ENCODE data around the gene NES. TPM values are rescaled to one million over a fixed set of nuclear protein-coding genes. Genes with fewer than 3 reads are reported as not detected.

The NES gene
- total RNA-seq, 1 experiment from 2014 or later: 183 TPM

DNA sequence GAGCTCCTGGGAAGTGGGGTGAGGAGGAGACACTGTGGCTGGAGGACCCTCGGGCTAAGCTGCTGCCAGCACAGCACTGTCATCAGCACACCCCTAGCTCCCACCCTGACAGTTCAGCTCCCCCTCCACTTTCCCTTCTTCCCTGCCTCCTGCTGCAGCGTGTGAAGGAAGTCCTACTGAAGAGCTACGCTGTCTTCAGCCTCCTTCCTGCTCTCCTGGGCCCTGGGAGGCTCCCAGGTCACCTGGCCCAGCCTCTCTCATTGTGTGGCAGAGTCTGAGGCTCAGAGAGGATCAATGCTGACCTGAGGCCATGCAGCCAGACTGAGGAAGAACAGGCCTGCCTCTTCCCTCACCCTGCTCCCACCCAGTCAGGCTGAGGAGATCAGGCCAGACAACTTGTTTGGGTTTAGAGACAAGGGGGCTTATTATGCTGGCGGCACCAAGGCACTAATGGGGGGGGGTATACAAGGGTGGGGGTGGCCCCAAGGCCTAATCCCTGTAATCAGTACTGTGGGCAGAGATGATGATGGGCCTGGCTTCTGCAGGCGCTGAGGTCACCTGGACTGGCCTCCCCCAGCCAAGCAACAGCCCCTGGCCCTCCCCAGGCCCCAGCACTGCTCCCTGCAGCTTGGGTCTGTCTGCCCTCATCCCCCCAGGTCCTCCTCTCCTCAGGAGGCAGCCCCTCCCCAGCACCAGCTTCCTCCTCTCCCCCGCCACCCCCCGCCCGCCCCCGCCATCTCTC, 9.1 kb downstream of the NES start:
- no peak for DNase-seq (ENCODE audit: low spot score)

DNA sequence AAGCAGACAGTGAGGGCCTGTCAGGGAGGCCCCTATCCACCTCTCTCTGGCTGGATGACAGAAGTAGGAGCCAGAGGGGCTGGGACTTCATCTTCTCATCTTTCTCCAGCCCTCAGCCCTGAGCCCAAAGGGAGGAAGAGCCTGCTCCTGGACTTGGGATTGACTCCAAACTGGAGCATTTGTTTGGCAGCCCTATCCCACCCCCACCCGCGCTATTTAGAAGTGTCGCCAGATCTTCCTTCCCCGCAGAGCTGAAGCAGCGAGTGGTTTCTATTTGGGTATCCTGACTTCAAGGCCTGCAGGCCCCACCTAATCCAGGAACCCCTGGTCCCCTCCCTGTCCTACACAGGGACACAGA, 9.6 kb downstream of the NES start:
- in situ Hi-C loops (cut with HindIII; ENCODE audit: low sequenced_read_pairs): no loop called here
- peak; percentile 92 for DNase-seq (ENCODE audit: low spot score)

More for the DNA sequence above, 9.1 kb downstream of the NES start:
- in situ Hi-C loops (cut with HindIII; ENCODE audit: low sequenced_read_pairs): no loop called here

DNA sequence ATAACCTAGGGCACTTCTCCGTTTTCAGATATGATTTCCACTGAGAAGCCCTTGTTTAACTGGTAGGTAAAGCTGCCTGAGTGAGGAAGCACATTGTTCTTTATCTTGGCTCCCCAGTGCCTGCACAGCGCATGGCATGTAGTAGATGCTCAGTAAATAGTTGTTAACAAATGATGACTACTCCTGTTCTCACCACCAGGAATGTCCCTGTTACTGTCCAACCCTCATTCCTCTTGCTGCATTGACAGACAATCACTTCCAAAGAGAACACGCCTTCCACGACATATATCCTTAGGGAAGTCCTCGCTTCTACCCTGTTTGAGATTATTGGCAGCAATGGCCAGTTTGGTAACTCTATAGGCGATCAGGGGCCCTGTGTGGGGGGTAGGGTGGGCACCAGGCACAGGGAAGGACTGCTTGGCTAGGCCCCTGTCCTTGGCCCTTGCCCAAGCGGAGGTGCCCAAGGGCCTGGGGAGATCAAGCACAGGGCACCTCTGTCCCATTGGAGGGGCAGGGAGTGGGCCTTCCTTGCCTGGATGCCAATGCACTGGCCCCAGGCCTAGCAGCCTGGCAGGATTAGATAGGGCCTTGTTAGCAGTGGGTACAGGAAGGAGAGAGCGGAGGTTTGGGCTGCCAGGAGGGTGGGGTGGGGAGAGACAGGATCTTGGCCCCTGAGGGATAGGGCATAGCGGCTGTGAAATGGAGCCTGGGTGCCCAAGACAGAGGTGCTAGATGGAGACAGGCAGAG, 10.2 kb downstream of the NES start:
- DNase-seq (ENCODE audit: low spot score): no peak
- in situ Hi-C loops (cut with HindIII; ENCODE audit: low sequenced_read_pairs): no loop called here

DNA sequence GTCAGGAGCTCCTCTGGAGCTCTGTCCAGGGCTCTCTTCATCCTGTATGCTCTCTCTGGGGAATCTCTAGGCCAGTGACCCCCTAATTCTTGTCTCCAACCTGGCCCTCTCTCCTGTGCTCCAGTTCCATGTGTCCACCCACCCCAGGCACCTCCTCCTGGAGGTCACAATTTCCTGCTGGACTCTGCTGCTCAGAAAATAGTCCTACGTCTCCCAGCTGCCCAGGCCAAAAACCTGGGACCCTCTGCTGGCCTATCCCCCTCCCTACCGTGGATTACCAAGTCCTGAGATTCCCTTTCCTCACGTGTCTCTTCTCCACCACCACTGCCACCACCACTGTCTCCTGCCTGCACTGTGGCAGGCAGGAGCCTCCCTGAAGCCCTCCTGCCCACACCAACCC, 11.7 kb downstream of the NES start:
- in situ Hi-C loops (cut with HindIII; ENCODE audit: low sequenced_read_pairs): no loop called here
- DNase-seq (ENCODE audit: low spot score): no peak

DNA sequence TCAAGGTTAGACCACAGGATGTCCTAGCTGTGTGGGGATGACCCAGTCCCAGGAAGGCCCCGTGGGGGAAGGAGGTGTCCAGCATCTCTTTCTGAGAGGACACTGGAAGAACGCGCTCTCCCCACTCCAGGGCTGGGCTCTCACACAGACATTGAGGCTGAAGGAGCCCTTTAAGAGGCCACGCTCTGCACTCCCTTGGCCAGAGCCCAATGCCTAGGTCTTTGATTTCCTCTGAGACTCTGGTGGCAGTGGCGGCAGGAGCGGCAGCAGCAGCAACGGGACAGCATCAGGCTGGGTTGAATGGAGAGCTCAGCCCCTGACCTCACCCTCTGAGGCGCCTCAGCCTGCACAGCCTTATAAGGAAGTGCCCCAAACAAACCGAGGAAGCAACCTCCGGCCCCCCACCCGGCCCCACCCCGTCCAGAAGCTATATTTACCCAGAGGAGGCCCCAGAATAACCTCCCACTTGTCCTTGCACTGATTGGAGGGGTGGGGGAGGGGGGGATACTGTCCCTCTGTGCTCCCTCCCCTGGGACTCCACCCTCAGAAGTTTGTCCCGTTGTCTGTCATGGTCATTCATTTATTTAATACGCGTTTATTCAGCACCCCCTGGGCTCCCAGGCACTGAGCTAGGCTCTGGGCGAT, 12.3 kb downstream of the NES start:
- in situ Hi-C loops (cut with HindIII; ENCODE audit: low sequenced_read_pairs): no loop called here
- peak; percentile 52 for DNase-seq (ENCODE audit: low spot score)

DNA sequence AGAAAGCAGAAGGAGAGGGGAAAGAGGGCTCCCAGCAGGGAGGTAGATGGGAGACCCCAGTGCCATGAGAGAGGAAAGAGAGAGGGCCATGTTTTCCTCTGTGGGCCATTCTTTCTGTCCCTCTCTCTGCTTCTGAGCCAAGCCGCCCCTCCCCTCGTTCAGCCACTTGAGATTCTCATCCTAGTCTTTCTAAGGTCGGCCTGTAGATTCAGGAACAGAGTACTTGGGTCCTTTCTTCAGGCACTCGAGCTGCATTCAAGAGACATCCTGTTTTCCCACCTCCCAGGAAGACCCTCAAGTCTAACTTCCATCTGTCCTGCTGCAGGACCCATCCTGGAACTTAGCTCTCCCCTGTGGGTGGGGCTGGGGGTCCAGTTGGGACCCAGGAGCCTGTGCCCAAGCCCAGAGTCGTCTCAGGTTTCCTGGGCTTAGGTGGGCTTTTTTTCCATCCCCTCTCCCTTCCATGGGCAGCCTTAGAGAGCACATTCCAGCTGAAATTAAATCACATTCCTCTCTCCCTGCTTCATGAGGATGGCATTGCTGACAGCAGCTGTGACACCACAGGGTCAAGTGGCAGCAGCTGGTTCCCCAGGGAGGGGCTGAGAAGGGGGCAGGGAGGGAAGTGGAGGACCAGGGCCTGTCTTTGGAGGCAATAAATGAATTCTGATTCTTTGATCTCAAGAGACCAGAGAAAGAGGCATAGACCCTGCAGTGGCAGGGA, 13.0 kb downstream of the NES start:
- in situ Hi-C loops (cut with HindIII; ENCODE audit: low sequenced_read_pairs): no loop called here
- no peak for DNase-seq (ENCODE audit: low spot score)

DNA sequence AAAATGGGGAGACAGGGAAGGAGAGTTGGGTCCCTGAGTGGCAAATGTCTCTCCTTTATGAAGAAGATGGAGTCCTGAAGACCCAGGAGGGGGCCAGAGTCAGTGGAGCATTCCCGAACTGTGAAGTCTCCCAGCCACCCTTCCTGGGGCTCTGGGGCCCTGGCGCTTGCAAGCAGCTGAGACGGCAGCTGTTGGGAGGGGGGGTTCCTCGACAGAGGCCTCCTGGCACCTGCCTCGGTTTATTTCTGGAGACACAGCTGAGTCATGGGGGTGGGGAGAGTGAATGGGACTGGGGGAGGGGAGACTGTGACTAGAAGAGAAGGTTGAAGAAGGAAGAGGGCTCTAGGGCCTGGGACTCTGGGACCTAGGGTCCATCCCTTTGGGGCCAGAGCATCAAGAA, 14.0 kb downstream of the NES start:
- in situ Hi-C loops (cut with HindIII; ENCODE audit: low sequenced_read_pairs): no loop called here
- DNase-seq (ENCODE audit: low spot score): no peak

DNA sequence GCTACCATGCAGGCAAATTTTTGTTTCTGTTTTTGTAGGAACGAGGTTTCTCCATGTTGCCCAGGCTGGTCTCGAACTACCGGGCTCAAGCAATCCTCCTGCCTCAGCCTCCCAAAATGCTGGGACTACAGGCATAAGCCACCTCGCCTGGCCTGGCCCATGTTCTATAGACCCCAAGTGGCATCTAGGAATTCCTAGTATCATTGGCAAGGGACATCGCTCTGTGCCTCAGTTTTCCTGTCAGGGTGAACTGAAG, 14.5 kb downstream of the NES start:
- in situ Hi-C loops (cut with HindIII; ENCODE audit: low sequenced_read_pairs): no loop called here
- DNase-seq (ENCODE audit: low spot score): no peak

DNA sequence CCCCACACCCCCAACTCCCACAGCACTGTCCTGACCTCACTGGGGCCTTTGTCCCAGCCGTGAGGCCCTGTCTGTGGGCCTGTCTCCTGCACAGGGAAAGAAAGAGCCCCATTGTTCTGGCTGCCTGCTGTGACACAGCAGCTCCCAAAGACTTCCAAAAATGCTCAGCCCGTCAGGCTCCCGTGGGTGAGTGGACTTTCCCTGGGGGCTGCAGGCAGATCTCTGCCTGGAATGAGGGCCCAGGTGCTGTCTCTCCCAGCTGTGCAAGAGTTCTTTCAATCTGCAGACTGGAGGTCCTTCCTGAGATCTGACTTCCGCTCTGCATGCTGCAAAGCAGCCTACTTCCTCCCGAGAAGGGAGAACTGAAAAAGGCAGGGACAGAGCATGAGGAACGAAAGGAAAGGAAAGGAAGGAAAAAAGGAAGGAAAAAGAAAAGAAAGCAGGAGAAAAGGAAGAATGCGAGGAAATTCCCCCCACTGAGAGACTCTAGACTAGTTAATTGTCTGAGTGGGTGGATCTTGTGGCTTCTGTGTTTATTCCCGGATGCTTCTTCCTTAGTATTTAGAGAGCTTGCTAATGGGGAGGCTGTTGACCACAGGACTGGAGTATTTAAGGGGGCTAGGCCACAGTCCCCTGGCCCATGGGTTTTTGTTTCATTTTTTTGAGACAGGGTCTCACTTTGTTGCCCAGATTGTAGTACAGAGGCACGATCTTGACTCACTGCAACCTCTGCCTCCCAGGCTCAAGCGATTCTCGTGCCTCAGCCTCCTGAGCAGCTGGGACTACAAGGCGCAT, 15.0 kb downstream of the NES start:
- no peak for DNase-seq (ENCODE audit: low spot score)
- in situ Hi-C loops (cut with HindIII; ENCODE audit: low sequenced_read_pairs): no loop called here

DNA sequence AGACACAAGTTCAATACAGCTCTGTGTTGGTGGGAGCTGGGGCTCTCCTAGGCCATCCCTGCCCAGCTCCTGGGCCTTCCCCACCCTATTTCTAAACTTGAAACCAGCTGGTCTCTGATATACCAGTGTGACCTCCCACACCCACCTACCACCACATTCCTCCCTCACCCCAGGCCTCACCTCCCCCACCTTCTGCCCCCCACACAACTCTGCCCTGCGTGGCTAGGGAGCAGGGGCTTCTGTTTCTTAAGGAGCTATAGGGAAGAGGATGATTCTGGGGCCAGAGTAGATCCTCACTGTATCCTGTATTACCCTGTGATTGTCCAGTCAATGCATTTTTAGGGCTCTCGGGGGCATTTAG, 16.5 kb downstream of the NES start:
- in situ Hi-C loops (cut with HindIII; ENCODE audit: low sequenced_read_pairs): no loop called here
- DNase-seq (ENCODE audit: low spot score): no peak

DNA sequence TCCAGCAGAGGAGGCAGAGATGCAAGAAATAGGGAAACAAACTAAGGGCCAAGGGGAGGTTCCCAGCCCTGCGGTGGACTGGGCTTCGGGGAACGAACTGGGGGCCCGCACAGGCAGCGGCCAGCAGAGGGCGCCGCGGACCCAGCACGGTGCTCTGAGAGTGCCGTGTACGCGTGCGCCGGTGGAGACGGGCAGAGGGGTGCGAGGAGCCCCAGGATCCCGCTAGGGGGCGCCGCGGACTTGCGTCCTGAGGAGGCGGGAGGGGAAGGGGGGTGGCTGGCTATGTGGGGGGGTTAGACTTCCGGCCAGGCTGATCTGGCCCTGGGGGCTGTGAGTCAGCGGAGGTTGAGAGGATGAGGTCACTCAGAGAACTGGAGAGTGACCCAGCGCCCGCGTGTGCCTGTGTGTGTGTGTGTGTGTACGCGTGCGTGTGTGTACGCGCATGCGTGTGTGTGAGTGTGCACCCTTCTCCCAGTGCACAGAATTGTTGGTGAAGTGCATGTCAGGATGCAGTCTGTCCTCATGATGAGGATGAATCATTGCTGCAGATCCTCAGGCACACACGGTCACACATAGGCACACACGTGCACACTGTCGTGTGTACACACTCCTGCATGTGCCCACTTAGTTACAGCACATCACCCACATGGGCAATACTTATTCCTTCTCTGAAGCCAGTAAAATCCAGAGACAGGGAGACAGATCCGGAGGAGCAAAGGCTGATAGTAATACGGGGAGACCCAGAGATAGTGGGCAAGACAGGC, 17.0 kb downstream of the NES start:
- in situ Hi-C loops (cut with HindIII; ENCODE audit: low sequenced_read_pairs): no loop called here
- peak; percentile 91 for DNase-seq (ENCODE audit: low spot score)

DNA sequence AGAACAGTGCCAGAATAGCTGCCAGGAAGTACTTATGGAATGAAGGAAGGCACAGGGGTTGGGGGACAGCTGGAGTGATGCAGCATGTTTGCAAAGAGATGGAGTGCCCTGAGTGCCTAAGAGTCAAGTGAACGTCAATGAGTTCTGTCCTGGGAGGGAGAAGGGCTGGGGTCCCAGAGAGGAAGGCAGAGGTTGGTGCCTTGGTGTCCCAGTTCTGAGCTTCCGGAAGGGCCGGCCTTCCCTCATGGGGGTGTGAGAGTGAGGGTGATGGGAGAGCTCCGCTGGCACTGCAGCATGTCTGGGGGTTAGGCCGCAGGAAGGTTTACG, 17.6 kb downstream of the NES start:
- in situ Hi-C loops (cut with HindIII; ENCODE audit: low sequenced_read_pairs): no loop called here
- no peak for DNase-seq (ENCODE audit: low spot score)

DNA sequence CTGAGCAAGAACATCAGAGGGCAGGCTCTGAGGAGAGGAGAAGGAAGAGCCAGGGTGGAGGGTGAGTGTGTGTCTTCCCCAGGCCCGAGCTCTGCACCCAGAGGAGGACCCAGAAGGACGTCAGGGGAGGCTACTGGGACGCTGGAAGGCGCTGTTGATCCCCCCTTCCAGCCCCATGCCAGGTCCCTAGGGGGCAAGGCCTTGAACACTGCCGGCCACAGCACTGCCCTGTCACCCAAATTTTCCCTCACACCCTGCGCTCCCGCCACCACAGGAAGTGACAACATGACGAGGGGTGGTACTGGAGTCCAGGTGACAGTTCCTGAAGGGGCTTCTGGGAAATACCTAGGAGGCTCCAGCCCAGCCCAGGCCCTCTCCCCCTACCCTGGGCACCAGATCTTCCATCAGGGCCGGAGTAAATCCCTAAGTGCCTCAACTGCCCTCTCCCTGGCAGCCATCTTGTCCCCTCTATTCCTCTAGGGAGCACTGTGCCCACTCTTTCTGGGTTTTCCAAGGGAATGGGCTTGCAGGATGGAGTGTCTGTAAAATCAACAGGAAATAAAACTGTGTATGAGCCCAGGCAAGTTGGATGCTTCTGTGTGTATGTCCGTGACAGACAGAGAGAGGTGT, 18.1 kb downstream of the NES start:
- DNase-seq (ENCODE audit: low spot score): no peak

DNA sequence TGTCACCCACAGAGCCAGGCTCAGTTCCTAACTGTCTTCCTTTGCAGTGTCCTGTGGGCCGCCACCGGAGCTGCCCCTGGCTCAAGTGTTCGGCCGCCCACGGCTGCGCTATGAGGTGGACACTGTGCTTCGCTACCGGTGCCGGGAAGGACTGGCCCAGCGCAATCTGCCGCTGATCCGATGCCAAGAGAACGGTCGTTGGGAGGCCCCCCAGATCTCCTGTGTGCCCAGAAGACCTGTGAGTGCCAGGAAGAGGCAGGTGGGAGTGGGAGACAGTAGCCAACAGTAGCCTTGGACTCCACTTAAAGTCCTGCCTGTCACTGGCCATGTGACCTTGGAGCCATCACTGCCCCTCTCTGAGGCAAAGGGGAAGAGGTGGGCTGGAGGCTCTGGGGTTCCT, 18.7 kb downstream of the NES start:
- in situ Hi-C loops (cut with HindIII; ENCODE audit: low sequenced_read_pairs): no loop called here
- DNase-seq (ENCODE audit: low spot score): peak; percentile 33

More for the DNA sequence above, 18.1 kb downstream of the NES start:
- in situ Hi-C loops (cut with HindIII; ENCODE audit: low sequenced_read_pairs): no loop called here

DNA sequence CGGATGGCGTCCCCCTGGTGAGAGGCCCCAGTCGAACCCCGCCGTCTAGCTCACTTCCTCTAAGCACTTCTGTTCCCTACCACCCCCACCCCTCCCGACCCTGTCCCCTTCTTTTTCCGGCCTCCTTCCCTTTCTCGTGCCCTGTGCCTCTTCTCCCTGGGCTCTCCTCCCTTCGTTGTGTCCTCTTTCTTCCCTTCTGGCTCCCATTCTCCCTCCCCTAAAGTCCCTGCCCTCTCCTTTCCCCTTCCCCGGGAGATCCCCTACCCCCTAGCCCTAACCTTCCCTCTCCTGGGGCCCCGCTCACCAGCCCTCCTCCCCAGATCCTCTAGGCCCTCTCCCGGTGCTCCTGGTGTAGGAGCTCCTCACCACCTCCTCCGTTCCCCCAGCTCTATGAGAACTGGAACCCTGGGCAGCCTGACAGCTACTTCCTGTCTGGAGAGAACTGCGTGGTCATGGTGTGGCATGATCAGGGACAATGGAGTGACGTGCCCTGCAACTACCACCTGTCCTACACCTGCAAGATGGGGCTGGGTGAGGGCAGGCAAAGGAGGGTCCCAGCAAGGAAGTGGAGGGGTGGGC, 19.4 kb downstream of the NES start:
- DNase-seq (ENCODE audit: low spot score): peak; percentile 40
- in situ Hi-C loops (cut with HindIII; ENCODE audit: low sequenced_read_pairs): no loop called here

DNA sequence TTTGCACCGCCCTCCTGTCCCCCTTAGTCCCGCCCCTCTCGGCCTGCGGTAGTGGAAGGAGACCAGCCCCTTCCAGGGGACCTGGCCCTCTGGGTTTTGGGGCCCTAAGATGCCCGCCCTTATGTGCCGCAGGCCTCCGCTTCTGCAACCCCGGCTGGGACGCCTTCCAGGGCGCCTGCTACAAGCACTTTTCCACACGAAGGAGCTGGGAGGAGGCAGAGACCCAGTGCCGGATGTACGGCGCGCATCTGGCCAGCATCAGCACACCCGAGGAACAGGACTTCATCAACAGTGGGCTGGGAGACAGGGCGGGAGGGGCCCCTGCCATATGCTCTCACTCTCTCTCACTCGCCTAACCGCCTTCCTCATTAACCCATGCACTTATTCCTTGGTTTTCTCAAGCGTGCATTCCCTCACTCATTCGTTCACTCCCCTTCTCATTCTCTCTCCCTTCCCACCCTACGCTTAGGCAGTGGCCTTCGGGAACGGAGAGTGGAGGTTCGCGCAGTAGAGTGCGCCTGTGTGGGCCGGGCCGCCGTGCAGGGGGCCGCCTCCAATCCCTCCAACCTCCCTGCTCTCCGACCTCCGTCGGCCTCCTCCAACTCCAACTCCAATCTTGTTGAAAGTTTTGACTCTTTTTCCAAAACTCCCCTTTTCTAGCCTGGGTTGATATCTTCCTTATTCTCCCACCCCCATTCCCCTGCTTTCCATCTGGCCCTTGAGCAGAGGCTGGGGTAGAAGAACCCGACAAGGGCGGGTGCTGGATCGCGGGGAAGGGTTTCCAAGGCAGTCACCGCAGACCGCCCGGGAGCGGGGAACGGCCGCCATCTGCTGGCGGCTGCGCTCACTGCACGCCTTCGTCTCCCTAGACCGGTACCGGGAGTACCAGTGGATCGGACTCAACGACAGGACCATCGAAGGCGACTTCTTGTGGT, 20.1 kb downstream of the NES start:
- peak; percentile 84 for DNase-seq (ENCODE audit: low spot score)
- in situ Hi-C loops (cut with HindIII; ENCODE audit: low sequenced_read_pairs): no loop called here

DNA sequence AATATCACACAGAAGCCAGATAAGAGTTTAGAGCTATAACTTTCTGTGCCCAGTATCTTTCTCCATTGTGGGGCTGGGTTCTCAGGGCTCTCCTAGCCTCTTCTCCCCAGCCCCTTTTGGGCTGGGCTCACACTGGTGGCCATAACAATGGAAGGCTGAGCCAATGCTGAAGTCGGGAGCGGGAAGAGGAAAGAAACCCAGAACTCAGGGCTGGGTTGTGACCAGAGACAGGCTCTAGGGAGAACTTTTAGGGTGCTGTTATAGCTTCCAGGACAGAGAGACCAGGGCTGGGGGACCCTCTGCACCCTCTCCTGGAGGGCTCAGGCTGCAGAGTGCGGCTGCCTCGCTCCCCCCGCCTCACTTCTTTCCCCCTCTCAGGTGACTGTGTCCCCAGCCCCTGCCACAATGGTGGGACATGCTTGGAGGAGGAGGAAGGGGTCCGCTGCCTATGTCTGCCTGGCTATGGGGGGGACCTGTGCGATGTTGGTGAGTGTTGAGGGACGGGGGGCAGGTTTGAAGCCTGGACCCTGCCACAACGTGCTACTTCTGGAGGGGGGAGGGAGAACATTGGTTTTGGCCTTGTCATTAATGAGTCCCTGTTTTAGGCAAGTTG, 21.2 kb downstream of the NES start:
- DNase-seq (ENCODE audit: low spot score): no peak
- in situ Hi-C loops (cut with HindIII; ENCODE audit: low sequenced_read_pairs): no loop called here

Measured in G401 (cell line).